ENCODE measurements around the gene FSHB. TPM values are rescaled to one million over a fixed set of nuclear protein-coding genes. Genes with fewer than 3 reads are reported as not detected.

The FSHB gene
- total RNA-seq, 2 experiments from 2014 or later = not detected

DNA sequence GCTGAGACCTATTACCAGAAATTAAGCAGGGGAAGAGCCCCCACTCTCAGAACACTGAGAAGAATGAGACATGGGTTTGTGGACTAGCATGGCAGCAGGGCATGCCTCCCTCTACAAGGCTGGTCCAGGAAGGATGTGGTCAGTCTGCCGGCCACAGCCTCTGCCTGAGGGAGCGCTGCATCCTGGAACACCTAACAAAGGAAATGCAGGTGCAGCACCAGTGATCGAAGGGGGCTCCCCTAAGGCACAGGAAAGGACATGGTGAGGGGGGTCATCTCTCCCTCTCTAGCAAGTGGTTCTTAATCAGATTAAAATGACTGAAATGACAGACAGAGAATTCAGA lies 51.4 kb downstream of the FSHB start:
- Histone ChIP-seq H3K4me2 (ENCODE audit: low read length) (no peak overlapping the region), H2AFZ (ENCODE audit: low read length) (no peak overlapping the region), H3K27ac (ENCODE audit: low read depth, low read length, poor library complexity, severe bottlenecking) (no peak overlapping the region), H4K20me1 (ENCODE audit: insufficient read depth, low read length) (no peaks in the 10 kb centered on the region), H3K79me2 (ENCODE audit: insufficient read depth, low read depth, low read length) (no peaks in the 10 kb centered on the region), H3K4me1 (ENCODE audit: insufficient read depth, low read length, poor library complexity, severe bottlenecking) (peaks cover 7% of the 10 kb centered on the region), H3K9me3 (ENCODE audit: low read length) (no peaks in the 10 kb centered on the region), H3K36me3 (ENCODE audit: insufficient read depth, low read length) (no peaks in the 10 kb centered on the region), H3K9me2 (ENCODE audit: insufficient read depth, low read length) (no peaks in the 10 kb centered on the region), H3K4me3 (ENCODE audit: low read depth, low read length, poor library complexity, severe bottlenecking) (no peak overlapping the region)
- POLR2A ChIA-PET = no interaction called here
- intact Hi-C loops (cut with micrococcal nuclease; ENCODE audit: unreplicated experiment) = no loop called here
- TF ChIP-seq EZH2phosphoT487 (IDR thresholded peaks at IDR 0.05; ENCODE audit: borderline replicate concordance, low read depth, low read length) = no peak
- TF ChIP-seq, protein P1, sequence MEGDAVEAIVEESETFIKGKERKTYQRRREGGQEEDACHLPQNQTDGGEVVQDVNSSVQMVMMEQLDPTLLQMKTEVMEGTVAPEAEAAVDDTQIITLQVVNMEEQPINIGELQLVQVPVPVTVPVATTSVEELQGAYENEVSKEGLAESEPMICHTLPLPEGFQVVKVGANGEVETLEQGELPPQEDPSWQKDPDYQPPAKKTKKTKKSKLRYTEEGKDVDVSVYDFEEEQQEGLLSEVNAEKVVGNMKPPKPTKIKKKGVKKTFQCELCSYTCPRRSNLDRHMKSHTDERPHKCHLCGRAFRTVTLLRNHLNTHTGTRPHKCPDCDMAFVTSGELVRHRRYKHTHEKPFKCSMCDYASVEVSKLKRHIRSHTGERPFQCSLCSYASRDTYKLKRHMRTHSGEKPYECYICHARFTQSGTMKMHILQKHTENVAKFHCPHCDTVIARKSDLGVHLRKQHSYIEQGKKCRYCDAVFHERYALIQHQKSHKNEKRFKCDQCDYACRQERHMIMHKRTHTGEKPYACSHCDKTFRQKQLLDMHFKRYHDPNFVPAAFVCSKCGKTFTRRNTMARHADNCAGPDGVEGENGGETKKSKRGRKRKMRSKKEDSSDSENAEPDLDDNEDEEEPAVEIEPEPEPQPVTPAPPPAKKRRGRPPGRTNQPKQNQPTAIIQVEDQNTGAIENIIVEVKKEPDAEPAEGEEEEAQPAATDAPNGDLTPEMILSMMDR (conservative IDR thresholded peaks at IDR 0.05; ENCODE audit: low read length) = no peak
- CTCF ChIA-PET (ENCODE audit: unreplicated experiment) = no interaction called here
- peak; percentile 17 for DNase-seq (ENCODE audit: low spot score)
- BruUV-seq (replicated peaks) = no TSS peak

Other genes with a start within 250 kb of the FSHB start
- not detected in 2 replicates for gene KCNA4, start 214.0 kb upstream of the FSHB start, total RNA-seq (2014; rRNA removed; shearing (Covaris generic))
- gene KCNA4, start 214.0 kb upstream of the FSHB start, total RNA-seq (2022) = not detected in 2 replicates
- 30.9 and 37.8 TPM in 2 replicates for gene ARL14EP, start 92.1 kb downstream of the FSHB start, total RNA-seq (2014; rRNA removed; shearing (Covaris generic))
- 51.5 and 57.1 TPM in 2 replicates for gene ARL14EP, start 92.1 kb downstream of the FSHB start, total RNA-seq (2022)